Neural progenitor cell (in vitro differentiated cells): ENCODE data around the gene GFOD2. TPM values are rescaled to one million over a fixed set of nuclear protein-coding genes. Genes with fewer than 3 reads are reported as not detected.

ENCODE experiments used
- DNase-seq: peaks from one replicate; pipeline ENCODE4 v3.0.0-alpha.2; 2016; ENCODE audit warnings: low spot score
- H2AFZ ChIP-seq: fragments of 200-600 bp; sonication (generic); replicated peaks from 2 replicates; pipeline ENCODE4 v1.6.1; 2016; ENCODE audit warnings: antibody characterized with exemption
- H3F3A ChIP-seq: fragments of 200-600 bp; sonication (generic); 2 replicates; pipeline ENCODE4 v1.6.1; 2016; ENCODE audit warnings: antibody characterized with exemption, low read depth
- H3K27ac ChIP-seq: fragments of 200-600 bp; sonication (generic); 2 replicates; pipeline ENCODE4 v1.5.1; 2016; ENCODE audit warnings: mild to moderate bottlenecking
- H3K27me3 ChIP-seq: fragments of 200-600 bp; sonication (generic); 2 replicates; pipeline ENCODE4 v1.6.1; 2016; ENCODE audit warnings: mild to moderate bottlenecking, moderate library complexity
- H3K36me3 ChIP-seq: fragments of 200-600 bp; sonication (generic); 2 replicates; pipeline ENCODE4 v1.5.1; 2016
- H3K4me1 ChIP-seq: fragments of 200-600 bp; sonication (generic); 2 replicates; pipeline ENCODE4 v1.6.1; 2016; ENCODE audit warnings: mixed run types
- H3K4me2 ChIP-seq: fragments of 200-600 bp; sonication (generic); 2 replicates; pipeline ENCODE4 v1.6.1; 2016
- H3K4me3 ChIP-seq: fragments of 200-600 bp; sonication (generic); 2 replicates; pipeline ENCODE4 v1.5.1; 2016
- H3K79me2 ChIP-seq: fragments of 200-600 bp; sonication (generic); 2 replicates; pipeline ENCODE4 v1.6.1; 2016; ENCODE audit warnings: low read depth
- H3K9ac ChIP-seq: fragments of 200-600 bp; sonication (generic); 2 replicates; pipeline ENCODE4 v1.6.1; 2016
- H3K9me3 ChIP-seq: fragments of 200-600 bp; sonication (generic); 2 replicates; pipeline ENCODE4 v1.5.1; 2016; ENCODE audit warnings: low read depth
- H4K20me1 ChIP-seq: fragments of 200-600 bp; sonication (generic); 2 replicates; pipeline ENCODE4 v1.6.1; 2016; ENCODE audit warnings: low read depth
- H3K27ac Mint-ChIP-seq: 3 replicates; pipeline ENCODE4 v1.8.0; 2021; ENCODE audit warnings: mixed read lengths
- H3K27me3 Mint-ChIP-seq: 2 replicates; pipeline ENCODE4 v1.8.0; 2022; ENCODE audit warnings: low read depth, mild to moderate bottlenecking, inconsistent platforms, moderate library complexity, mixed read lengths; ENCODE audit not compliant: insufficient read depth
- H3K36me3 Mint-ChIP-seq: 3 replicates; pipeline ENCODE4 v1.8.0; 2021; ENCODE audit warnings: mixed read lengths
- H3K4me1 Mint-ChIP-seq: 3 replicates; pipeline ENCODE4 v1.8.0; 2021; ENCODE audit warnings: mixed read lengths
- H3K4me3 Mint-ChIP-seq: 3 replicates; pipeline ENCODE4 v1.8.0; 2021; ENCODE audit warnings: mild to moderate bottlenecking, moderate library complexity, mixed read lengths
- H3K9me3 Mint-ChIP-seq: 3 replicates; pipeline ENCODE4 v1.8.0; 2020; ENCODE audit warnings: mixed read lengths
- EZH2 ChIP-seq: fragments of 200-600 bp; sonication (generic); IDR thresholded peaks from 2 replicates; pipeline ENCODE4 v1.6.1; 2017; ENCODE audit warnings: antibody characterized with exemption, mild to moderate bottlenecking, moderate library complexity
- EZH2phosphoT487 ChIP-seq: fragments of 200-600 bp; sonication (generic); IDR thresholded peaks from 2 replicates; pipeline ENCODE4 v1.6.1; 2017; ENCODE audit warnings: antibody characterized with exemption
- total RNA-seq: library from RNA; depleted of rRNA; stranded (reverse); fragments of >200 nt; gene quantifications from 2 replicates; pipeline ENCODE4 v1.2.3, GENCODE V29; 2015; ENCODE audit warnings: low replicate concordance
- TF ChIP-seq, protein P1 (sequence below): fragments of 200-600 bp; sonication (generic); IDR thresholded peaks from 2 replicates; pipeline ENCODE4 v1.5.1; 2017; ENCODE audit warnings: antibody characterized with exemption, mild to moderate bottlenecking

GFOD2 gene
- total RNA-seq, 1 donor from 2014 or later: 13.2 TPM

- Histone ChIP-seq H3K4me1 (peaks cover 7% of the 10 kb centered on the region), H3K27me3 (peaks cover 58% of the 10 kb centered on the region), H3K36me3 (no peaks in the 10 kb centered on the region), H3K27ac (no peak overlapping the region), H3K79me2 (no peaks in the 10 kb centered on the region), H4K20me1 (peaks cover 39% of the 10 kb centered on the region), H3K4me2 (no peak overlapping the region), H2AFZ (no peak overlapping the region), H3K9me3 (no peaks in the 10 kb centered on the region), H3K4me3 (no peak overlapping the region), H3K9ac (no peak overlapping the region), H3F3A (peaks cover 8% of the 10 kb centered on the region)
- H3K4me3 Mint-ChIP-seq: no peak overlapping the region
- H3K27me3 Mint-ChIP-seq: peaks cover 25% of the 10 kb centered on the region
- no peaks in the 10 kb centered on the region for H3K9me3 Mint-ChIP-seq
- H3K36me3 Mint-ChIP-seq: no peaks in the 10 kb centered on the region
- TF ChIP-seq, protein P1, sequence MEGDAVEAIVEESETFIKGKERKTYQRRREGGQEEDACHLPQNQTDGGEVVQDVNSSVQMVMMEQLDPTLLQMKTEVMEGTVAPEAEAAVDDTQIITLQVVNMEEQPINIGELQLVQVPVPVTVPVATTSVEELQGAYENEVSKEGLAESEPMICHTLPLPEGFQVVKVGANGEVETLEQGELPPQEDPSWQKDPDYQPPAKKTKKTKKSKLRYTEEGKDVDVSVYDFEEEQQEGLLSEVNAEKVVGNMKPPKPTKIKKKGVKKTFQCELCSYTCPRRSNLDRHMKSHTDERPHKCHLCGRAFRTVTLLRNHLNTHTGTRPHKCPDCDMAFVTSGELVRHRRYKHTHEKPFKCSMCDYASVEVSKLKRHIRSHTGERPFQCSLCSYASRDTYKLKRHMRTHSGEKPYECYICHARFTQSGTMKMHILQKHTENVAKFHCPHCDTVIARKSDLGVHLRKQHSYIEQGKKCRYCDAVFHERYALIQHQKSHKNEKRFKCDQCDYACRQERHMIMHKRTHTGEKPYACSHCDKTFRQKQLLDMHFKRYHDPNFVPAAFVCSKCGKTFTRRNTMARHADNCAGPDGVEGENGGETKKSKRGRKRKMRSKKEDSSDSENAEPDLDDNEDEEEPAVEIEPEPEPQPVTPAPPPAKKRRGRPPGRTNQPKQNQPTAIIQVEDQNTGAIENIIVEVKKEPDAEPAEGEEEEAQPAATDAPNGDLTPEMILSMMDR: no peak
- TF ChIP-seq EZH2phosphoT487 (no peak), EZH2 (no peak)
- peaks cover 10% of the 10 kb centered on the region for H3K4me1 Mint-ChIP-seq
- H3K27ac Mint-ChIP-seq: no peak overlapping the region
- peak; percentile 80 for DNase-seq
Measured at GRCh38 chr16:67649494-67649931, 69.6 kb downstream of the GFOD2 start.

DNA sequence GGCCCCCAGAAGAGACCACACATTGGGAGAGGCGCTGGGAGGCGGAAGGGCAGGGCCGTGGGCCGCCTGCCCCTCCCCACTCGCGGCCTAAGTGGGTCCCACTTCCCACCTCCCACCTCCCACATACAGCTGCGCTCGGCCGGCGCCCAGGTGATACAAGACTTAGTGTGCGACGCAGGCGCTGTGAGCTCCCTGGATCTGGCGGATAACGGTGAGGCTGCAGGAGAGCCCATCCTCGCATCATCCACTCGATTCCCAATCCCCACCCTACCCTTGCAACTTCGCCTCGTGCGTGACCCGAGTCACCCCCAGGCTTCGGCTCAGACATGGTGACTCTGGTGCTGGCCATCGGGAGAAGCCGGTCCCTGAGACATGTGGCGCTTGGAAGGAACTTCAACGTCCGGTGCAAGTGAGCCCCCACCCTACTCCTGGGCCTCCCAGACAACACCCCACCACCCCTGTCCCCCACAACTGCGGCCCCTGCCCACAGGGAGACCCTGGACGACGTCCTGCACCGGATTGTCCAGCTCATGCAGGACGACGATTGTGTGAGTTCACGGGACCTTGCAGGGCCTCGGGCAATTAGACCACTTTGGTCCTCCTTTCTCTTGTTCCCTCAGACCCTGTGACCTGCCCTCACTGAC lies 70.2 kb downstream of the GFOD2 start:
- Histone ChIP-seq H3K36me3 (no peaks in the 10 kb centered on the region), H3K79me2 (no peaks in the 10 kb centered on the region), H2AFZ (no peak overlapping the region), H4K20me1 (peaks cover 33% of the 10 kb centered on the region), H3K4me1 (peaks cover 7% of the 10 kb centered on the region), H3K27me3 (peaks cover 58% of the 10 kb centered on the region), H3K9me3 (no peaks in the 10 kb centered on the region), H3K4me3 (no peak overlapping the region), H3K4me2 (no peak overlapping the region), H3K27ac (no peak overlapping the region), H3F3A (peaks cover 8% of the 10 kb centered on the region), H3K9ac (no peak overlapping the region)
- Mint-ChIP-seq H3K27ac (no peak overlapping the region), H3K9me3 (no peaks in the 10 kb centered on the region), H3K27me3 (peaks cover 26% of the 10 kb centered on the region), H3K36me3 (no peaks in the 10 kb centered on the region), H3K4me1 (peaks cover 10% of the 10 kb centered on the region), H3K4me3 (peak overlapping the region; percentile 50)
- DNase-seq: no peak
- TF ChIP-seq, protein P1: no peak
- TF ChIP-seq EZH2phosphoT487 (no peak), EZH2 (no peak)

- H3K9me3 ChIP-seq: no peaks in the 10 kb centered on the region
- Mint-ChIP-seq H3K4me3 (peak overlapping the region; percentile 50), H3K9me3 (no peaks in the 10 kb centered on the region), H3K27ac (no peak overlapping the region), H3K36me3 (no peaks in the 10 kb centered on the region), H3K4me1 (peaks cover 7% of the 10 kb centered on the region), H3K27me3 (peaks cover 24% of the 10 kb centered on the region)
- no peaks in the 10 kb centered on the region for H3K36me3 ChIP-seq
- no peaks in the 10 kb centered on the region for H3K79me2 ChIP-seq
- H3K4me2 ChIP-seq: no peak overlapping the region
- no peak overlapping the region for H3K9ac ChIP-seq
- peaks cover 26% of the 10 kb centered on the region for H4K20me1 ChIP-seq
- no peak overlapping the region for H3K4me3 ChIP-seq
- no peak overlapping the region for H3K27ac ChIP-seq
- peaks cover 1% of the 10 kb centered on the region for H3K4me1 ChIP-seq
- H3K27me3 ChIP-seq: peaks cover 55% of the 10 kb centered on the region
- TF ChIP-seq EZH2phosphoT487 (no peak), EZH2 (no peak)
- TF ChIP-seq, protein P1: no peak
- H3F3A ChIP-seq: peaks cover 8% of the 10 kb centered on the region
- DNase-seq: no peak
- H2AFZ ChIP-seq: no peak overlapping the region
Measured at GRCh38 chr16:67648088-67648763, 70.9 kb downstream of the GFOD2 start.
